Colonic mucosa (tissue), 4 donors: Measurements from ENCODE around the gene INO80B. TPM values are rescaled to one million over a fixed set of nuclear protein-coding genes. Genes with fewer than 3 reads are reported as not detected.
"Not testable (repeated sequence)": the region's sequence is repeated elsewhere in the genome, so short reads cannot be mapped to it uniquely, and the experiment has no call there.

Experiments
- DNase-seq: peaks from one replicate; pipeline ENCODE4 v3.0.0-alpha.2; 2020
- H3K27ac ChIP-seq: fragments of 200-600 bp; one replicate; pipeline ENCODE4 v1.8.0; 2021
- H3K27me3 ChIP-seq: fragments of 200-600 bp; one replicate; pipeline ENCODE4 v1.8.0; 2021
- H3K36me3 ChIP-seq: fragments of 200-600 bp; one replicate; pipeline ENCODE4 v1.8.0; 2021
- H3K4me1 ChIP-seq: fragments of 200-600 bp; one replicate; pipeline ENCODE4 v1.8.0; 2021; ENCODE audit warnings: mild to moderate bottlenecking
- H3K4me3 ChIP-seq: fragments of 200-600 bp; one replicate; pipeline ENCODE4 v1.8.0; 2021
- H3K9ac ChIP-seq, 2 donors: one replicate each; pipeline ENCODE4 v1.7.0; 2013; ENCODE audit warnings: control low read depth in 2 of 2, low read depth in 2 of 2, low read length in 2 of 2
- H3K9me3 ChIP-seq: fragments of 200-600 bp; one replicate; pipeline ENCODE4 v1.8.0; 2021
- intact Hi-C: fragments of 100-400 bp; cut with DNase I; formaldehyde crosslinking; loops from one replicate; pipeline ENCODE4 v1.14.1; 2022
- total RNA-seq, 2 donors: library from RNA; stranded (reverse); fragmentation: NEBNext Ultra II Directional in 1 of 2; extraction: Animal tissue kit (Norgen Biotek cat#: 25700) in 1 of 2; gene quantifications; one replicate each; pipeline ENCODE4 v1.2.1, GENCODE V29; 2021
- TF ChIP-seq, protein P1 (sequence below): fragments of 200-600 bp; IDR thresholded peaks from one replicate; pipeline ENCODE4 v1.8.0; 2022; ENCODE audit warnings: antibody characterized with exemption, mild to moderate bottlenecking
- donor health status: healthy.
- donor health status: DM: no; HTN: no; CAD: no.
- donor health status: DM: no; HTN: no; CAD: no.

The INO80B gene
- total RNA-seq, 2 donors from 2014 or later: 18.2 to 23.9 TPM

DNA sequence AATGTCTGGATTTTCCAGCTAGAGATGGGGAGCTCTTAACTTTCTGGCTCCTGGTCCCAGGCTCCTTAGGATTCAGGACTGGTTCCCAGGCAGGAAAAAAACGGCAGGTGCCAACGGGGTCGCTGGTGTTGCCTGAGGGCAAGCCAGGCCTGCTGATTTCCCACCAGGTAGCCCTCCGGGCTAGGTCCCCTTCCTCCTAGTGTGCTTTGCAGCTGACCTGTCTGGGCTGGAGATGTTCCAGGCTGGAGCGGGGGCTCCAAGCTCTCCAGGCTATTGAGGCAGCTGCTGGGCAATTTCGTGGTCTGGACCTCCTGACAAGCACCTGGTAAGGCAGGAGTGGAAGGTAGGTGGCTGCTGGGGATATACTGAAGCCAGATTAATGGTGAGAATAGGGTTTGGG is 19.6 kb downstream of the INO80B start:
- intact Hi-C loops: no loop called here
- no peak overlapping the region for H3K9ac ChIP-seq
- no peaks in the 10 kb centered on the region for H3K9me3 ChIP-seq
- H3K4me3 ChIP-seq: no peak overlapping the region
- TF ChIP-seq, protein P1, sequence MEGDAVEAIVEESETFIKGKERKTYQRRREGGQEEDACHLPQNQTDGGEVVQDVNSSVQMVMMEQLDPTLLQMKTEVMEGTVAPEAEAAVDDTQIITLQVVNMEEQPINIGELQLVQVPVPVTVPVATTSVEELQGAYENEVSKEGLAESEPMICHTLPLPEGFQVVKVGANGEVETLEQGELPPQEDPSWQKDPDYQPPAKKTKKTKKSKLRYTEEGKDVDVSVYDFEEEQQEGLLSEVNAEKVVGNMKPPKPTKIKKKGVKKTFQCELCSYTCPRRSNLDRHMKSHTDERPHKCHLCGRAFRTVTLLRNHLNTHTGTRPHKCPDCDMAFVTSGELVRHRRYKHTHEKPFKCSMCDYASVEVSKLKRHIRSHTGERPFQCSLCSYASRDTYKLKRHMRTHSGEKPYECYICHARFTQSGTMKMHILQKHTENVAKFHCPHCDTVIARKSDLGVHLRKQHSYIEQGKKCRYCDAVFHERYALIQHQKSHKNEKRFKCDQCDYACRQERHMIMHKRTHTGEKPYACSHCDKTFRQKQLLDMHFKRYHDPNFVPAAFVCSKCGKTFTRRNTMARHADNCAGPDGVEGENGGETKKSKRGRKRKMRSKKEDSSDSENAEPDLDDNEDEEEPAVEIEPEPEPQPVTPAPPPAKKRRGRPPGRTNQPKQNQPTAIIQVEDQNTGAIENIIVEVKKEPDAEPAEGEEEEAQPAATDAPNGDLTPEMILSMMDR: no peak
- H3K36me3 ChIP-seq: peaks cover 4% of the 10 kb centered on the region
- peaks cover 9% of the 10 kb centered on the region for H3K4me1 ChIP-seq
- H3K27ac ChIP-seq: no peak overlapping the region
- DNase-seq: no peak
- no peaks in the 10 kb centered on the region for H3K27me3 ChIP-seq

DNA sequence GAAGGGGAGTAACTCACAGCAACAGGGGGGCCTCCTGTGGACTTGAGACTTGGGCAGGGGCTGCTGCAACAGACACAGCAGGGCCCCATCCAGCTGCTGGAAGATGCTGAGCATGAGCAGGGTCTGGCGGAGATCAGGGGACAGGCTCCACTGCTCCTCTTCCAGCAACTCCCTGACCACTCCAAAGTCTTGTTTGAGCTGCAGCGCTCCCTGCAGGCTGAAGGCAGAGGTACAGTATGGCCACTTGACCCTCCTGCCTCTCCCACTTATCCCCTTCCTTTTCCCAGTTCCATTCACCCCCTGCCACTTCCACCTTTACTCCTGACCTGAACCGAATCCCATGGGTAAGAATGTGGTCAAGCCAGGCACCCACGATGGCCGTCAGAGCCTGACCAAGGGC is 20.0 kb downstream of the INO80B start:
- intact Hi-C loops: no loop called here
- Histone ChIP-seq H3K9ac (no peak overlapping the region), H3K27ac (no peak overlapping the region), H3K9me3 (no peaks in the 10 kb centered on the region), H3K27me3 (no peaks in the 10 kb centered on the region), H3K36me3 (peaks cover 4% of the 10 kb centered on the region), H3K4me1 (peaks cover 9% of the 10 kb centered on the region), H3K4me3 (no peak overlapping the region)
- DNase-seq: no peak
- TF ChIP-seq, protein P1: no peak

DNA sequence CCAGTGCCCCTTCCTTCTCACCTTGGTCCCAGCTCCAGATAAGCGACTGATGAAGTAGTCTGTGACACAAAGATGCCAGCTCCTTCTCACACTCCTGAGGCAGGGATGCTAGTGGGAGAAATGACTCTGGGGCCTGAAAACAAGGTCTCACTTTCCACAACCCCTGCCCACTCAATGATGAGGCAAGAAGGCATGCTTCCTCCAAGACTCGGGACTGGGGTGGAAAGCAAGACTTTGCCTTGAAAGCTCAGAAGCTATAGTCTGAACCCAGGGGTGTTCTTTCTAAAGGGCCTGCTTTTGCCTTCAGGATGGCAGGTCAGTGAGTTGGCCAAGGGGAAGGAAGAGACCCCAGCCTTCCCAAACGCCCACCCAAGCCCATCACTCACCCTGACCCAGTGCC is 26.5 kb downstream of the INO80B start:
- no peaks in the 10 kb centered on the region for H3K9me3 ChIP-seq
- DNase-seq: no peak
- intact Hi-C loops: loop anchor here (5.0 to 10.0 kb wide), 2 partner anchors 51 to 393 kb away; no protein-coding TSS in a partner anchor
- H3K36me3 ChIP-seq: no peaks in the 10 kb centered on the region
- no peaks in the 10 kb centered on the region for H3K27me3 ChIP-seq
- peaks cover 16% of the 10 kb centered on the region for H3K4me1 ChIP-seq
- H3K9ac ChIP-seq: peak overlapping the region; percentile 79 to 80
- TF ChIP-seq, protein P1: no peak
- peak overlapping the region; percentile 86 for H3K4me3 ChIP-seq
- no peak overlapping the region for H3K27ac ChIP-seq

DNA sequence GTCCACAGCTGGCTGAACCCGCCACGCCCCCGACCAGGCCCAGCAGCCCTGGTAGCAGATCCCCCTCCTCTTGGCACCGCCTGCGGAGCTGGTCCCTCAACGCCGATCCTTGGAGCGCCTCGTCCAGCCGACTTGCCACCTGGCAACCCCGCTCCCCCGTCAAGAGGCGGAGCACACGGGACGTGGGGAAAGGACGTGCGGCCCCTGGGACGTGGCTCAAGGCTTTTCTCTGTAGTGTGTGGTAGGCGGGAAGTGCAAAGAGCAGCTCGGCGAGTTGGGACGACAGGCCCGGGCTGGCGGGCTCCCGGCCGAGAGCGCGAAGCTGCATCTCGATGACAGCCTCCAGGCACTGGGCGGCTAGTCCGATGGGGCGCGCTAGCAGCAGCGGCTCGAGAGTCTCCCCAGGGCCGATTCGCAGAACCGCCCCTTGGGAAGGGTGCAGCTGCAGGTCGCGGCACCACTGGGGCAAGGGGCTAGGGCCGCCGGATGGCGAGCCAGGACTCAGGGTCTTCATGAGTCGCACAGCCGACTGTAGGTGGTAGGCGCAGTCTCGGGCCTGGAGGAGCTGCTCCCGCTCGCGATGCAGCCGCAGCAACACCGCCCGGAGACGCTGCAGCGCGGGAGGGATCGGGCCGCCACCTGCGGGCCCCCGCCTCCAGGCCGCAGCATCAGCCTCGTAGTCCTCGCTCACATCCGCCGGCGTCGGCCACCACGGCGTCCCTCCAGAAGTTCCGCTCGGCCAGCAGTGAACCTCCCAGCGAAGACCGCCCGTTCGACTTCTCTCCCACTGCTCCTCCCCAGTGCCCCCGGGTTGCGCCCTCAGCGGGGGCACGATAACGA is 27.3 kb downstream of the INO80B start:
- H3K27ac ChIP-seq: peak overlapping the region; percentile 91
- no peaks in the 10 kb centered on the region for H3K9me3 ChIP-seq
- intact Hi-C loops: loop anchor here (2.0 to 10.0 kb wide), 3 partner anchors 50 to 393 kb away; no protein-coding TSS in a partner anchor
- peak overlapping the region; percentile 79 to 80 for H3K9ac ChIP-seq
- DNase-seq: no peak
- TF ChIP-seq, protein P1: no peak
- peak overlapping the region; percentile 86 for H3K4me3 ChIP-seq
- no peaks in the 10 kb centered on the region for H3K27me3 ChIP-seq
- H3K36me3 ChIP-seq: no peaks in the 10 kb centered on the region
- H3K4me1 ChIP-seq: peaks cover 16% of the 10 kb centered on the region

DNA sequence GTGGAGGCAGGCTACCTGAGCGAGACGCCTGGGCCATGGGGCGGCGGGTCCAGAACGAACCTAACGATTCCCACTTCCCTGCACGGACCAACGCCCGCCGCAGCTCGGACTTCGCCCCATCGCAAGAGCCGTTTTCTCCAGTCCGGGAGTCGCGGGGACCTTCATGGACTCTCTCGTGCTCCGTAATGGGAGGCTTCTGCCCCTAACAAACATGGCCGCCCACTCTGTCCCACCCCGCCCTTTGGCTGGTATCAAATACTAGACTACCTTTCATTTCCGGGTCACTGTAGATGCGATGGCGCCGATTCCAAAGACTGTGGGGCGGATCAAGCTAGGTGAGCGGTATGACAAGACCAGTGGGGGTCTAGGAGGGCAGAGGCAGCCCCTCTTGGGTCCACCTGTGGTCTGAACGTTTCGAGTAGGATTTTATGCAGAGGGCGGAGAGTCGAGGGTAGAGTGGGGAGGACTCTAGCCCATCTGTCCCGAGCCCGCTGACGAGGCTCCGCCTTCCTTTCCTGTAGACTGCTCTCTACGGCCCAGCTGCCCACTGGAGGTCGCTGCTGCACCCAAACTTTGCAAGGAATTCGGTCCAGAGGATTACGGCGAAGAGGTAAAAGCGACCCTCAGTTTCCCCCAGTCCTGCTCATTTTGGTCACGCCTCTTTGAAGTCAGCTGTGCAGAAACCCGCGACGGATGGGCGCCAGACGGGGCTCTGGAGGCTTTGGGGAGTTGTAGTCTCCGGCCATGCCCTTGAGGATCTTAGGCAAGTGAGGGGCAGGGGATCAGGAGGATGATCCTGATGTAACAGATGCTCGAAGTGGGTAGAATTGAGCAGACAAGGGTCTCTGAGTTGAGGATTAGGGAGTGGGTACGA is 28.2 kb downstream of the INO80B start, which contains the start of the genes CCDC142 and TTC31:
TSS of gene CCDC142 (minus strand) at position 198 of the 874 bp plus-strand sequence. CDS start at position 37, 161 bp downstream.
TSS of gene TTC31 (plus strand) at position 281 of the 874 bp plus-strand sequence. CDS start at position 296, 15 bp downstream.
- intact Hi-C loops: loop anchor here (2.0 to 10.0 kb wide), 3 partner anchors 49 to 392 kb away; no protein-coding TSS in a partner anchor
- Histone ChIP-seq H3K27ac (peak within 1 kb of the TSS; percentile 91), H3K27me3 (no peaks in the 10 kb centered on the region), H3K9me3 (no peaks in the 10 kb centered on the region), H3K9ac (peak within 1 kb of the TSS; percentile 79 to 80), H3K4me1 (peaks cover 16% of the 10 kb centered on the region), H3K4me3 (peak within 1 kb of the TSS; percentile 86), H3K36me3 (no peaks in the 10 kb centered on the region)
- TF ChIP-seq, protein P1: peak; percentile 73
- peak; percentile 97 for DNase-seq

DNA sequence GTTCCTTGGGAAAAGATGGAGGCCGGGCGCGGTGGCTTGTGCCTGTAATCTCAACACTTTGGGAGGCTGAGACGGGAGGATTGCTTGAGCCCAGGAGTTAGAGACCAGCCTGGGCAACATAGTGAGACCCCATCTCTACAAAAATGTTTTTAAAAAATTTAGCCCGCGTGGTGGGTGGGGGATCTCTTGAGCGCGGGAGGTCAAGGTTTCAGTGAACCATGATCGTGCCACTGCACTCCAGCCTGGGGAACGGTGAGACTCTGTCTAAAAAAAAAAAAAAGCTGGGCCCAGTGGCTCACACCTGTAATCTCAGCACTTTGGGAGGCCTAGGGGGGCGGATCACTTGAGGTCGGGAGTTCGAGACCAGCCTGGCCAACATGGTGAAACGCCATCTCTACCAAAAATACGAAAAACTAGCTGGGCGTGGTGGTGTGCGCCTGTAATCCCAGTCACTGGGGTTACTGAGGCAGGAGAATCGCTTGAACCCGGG is 28.8 kb downstream of the INO80B start:
- DNase-seq, H3K27me3 ChIP-seq, H3K9me3 ChIP-seq, H3K36me3 ChIP-seq, H3K27ac ChIP-seq: not testable (repeated sequence)
- Histone ChIP-seq H3K9ac (peak overlapping the region; percentile 63 to 79), H3K4me1 (peaks cover 16% of the 10 kb centered on the region), H3K4me3 (peak overlapping the region; percentile 86)
- intact Hi-C loops: loop anchor here (2.0 to 10.0 kb wide), 3 partner anchors 49 to 391 kb away; no protein-coding TSS in a partner anchor
